ENCODE data around the gene DOCK7.

DNA sequence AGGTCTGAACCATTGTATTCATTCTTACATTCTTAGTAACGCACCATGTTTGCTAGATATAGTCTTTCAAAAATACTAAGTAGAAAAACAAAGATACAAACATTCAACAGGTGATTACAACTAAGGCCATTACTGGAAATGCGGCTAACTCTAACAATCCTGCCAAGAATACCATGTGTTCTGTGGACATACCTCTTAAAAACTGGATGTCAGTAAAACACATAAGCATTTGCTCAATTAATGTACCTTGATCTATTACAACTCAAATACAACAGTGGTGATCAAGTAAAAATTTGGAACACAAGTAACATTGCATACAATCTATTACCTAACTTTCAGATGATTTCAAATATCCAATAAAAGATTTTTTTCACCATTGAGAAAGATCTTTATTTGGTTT, 75.4 kb downstream of the DOCK7 start:
- TF ChIP-seq, protein P1, sequence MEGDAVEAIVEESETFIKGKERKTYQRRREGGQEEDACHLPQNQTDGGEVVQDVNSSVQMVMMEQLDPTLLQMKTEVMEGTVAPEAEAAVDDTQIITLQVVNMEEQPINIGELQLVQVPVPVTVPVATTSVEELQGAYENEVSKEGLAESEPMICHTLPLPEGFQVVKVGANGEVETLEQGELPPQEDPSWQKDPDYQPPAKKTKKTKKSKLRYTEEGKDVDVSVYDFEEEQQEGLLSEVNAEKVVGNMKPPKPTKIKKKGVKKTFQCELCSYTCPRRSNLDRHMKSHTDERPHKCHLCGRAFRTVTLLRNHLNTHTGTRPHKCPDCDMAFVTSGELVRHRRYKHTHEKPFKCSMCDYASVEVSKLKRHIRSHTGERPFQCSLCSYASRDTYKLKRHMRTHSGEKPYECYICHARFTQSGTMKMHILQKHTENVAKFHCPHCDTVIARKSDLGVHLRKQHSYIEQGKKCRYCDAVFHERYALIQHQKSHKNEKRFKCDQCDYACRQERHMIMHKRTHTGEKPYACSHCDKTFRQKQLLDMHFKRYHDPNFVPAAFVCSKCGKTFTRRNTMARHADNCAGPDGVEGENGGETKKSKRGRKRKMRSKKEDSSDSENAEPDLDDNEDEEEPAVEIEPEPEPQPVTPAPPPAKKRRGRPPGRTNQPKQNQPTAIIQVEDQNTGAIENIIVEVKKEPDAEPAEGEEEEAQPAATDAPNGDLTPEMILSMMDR (conservative IDR thresholded peaks at IDR 0.05; ENCODE audit: low read depth, low read length), result no peak
- TF ChIP-seq EZH2 (IDR thresholded peaks at IDR 0.05; ENCODE audit: low read length, unreplicated experiment), result no peak
